HG03025 (cell line): Measurements from ENCODE around the gene ARRB2.

Source experiments
- ATAC-seq: cut with Tn5 transposase; IDR thresholded peaks from one replicate; pipeline ENCODE4 v1.9.1; 2021; ENCODE audit warnings: mild to moderate bottlenecking, moderate library complexity; ENCODE audit not compliant: unreplicated experiment, low FRiP score

The ARRB2 gene

GRCh38 chr17:4722678-4723240 lies 12.3 kb downstream of the ARRB2 start:
- no peak for ATAC-seq

DNA sequence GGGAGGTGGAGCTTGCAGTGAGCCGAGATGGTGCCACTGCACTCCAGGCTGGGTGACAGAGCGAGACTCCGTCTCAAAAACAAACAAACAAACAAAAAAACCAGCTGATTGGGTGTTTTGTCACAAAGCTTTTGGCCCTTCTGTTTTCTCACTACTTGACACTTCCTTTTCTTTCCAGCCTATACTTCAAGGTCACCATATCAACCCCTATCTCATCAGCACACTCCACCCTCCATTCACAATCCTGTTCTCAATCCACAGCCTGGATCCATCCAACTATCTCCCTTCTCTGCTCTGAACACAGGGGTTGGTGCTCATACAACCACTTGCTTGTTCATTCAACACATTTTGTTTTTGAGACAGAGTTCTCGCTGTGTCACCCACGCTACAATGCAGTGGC lies 14.2 kb downstream of the ARRB2 start:
- ATAC-seq, result no peak

DNA sequence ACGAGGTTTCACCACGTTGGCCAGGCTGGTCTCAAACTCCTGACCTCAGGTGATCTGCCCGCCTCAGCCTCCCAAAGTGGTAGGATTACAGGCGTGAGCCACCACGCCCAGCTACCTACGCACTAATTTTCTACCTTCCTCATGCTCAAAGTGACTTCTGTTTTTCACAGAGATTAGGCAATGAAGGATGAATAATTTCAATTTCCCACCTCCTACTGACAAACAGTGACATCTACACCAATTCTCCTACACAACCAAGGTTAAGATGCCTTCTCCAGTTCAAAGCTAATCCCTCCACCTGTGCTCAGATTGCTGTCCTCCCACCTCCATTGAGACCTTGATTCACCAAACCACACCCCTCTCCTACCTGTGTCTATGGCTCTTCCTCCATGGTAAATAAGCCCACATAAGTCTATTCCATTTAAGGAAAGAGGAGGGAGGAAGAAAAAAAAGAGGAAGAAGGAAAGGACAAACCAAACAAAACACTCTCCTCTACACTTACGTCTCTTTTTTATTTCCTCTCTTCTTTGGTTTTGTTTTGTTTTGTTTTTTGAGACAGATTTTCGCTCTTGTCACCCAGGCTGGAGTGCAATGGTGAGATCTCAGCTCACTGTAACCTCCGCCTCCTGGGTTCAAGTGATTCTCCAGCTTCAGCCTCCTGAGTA lies 15.3 kb downstream of the ARRB2 start:
- no peak for ATAC-seq

GRCh38 chr17:4728124-4728523 lies 17.7 kb downstream of the ARRB2 start:
- ATAC-seq, result no peak

DNA sequence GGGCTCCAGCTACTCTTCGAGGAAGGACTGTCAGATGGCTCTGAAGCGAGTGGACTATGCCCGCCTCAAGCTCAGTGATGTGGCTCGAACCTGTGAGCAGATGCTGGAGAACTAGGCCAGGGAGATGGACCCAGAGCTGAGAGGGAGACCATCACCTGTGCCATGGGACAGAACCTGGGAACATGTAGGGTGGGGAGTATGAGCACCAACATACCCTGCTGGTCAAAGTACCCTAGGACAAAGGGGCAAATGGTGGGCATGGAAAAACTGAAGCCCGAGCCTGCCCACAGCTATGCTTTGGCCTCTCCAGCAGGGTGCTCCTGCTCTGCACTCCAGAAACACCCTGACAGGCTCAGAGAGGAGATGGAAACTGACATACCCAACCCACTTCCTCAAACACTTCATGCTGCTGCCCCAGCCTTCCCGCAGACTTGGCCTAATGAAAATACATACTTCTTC lies 22.7 kb downstream of the ARRB2 start:
- no peak for ATAC-seq

- no peak for ATAC-seq
Measured at GRCh38 chr17:4734857-4735475, 24.5 kb downstream of the ARRB2 start.

DNA sequence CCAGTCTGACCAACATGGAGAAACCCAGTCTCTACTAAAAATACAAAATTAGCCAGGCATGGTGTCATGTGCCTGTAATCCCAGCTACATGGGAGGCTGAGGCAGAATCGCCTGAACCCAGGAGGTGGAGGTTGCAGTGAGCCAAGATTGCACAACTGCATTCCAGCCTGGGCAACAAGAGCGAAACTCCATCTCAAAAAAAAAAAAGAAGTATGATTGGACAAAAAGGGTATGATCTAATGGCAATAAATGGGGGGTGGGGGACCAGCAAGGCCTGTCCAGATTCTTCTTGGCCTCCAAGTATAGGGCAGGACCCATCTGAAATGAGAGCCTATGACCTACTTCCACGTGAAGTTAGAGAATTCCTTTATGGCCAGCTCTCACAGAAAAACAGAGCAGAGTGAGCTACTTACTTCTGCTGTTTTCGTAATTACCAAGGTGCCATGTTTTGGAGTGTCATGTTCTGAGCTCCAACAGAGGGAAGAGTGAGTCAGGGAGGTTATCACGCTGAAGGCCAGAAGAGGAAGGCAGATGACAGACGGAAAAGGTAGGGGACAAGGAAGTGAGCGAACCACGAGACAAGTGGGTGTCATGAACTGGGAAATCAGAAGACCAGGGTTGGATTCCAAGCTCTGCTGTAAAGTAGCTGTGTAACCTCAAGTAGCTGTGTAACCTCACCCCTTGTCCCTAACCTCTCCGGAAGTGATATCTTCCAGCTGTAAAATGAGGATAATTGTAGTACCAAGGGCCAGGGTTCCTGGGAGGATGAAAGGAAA lies 25.6 kb downstream of the ARRB2 start:
- ATAC-seq, result no peak

GRCh38 chr17:4738136-4739121 lies 28.0 kb downstream of the ARRB2 start:
- ATAC-seq, result no peak

DNA sequence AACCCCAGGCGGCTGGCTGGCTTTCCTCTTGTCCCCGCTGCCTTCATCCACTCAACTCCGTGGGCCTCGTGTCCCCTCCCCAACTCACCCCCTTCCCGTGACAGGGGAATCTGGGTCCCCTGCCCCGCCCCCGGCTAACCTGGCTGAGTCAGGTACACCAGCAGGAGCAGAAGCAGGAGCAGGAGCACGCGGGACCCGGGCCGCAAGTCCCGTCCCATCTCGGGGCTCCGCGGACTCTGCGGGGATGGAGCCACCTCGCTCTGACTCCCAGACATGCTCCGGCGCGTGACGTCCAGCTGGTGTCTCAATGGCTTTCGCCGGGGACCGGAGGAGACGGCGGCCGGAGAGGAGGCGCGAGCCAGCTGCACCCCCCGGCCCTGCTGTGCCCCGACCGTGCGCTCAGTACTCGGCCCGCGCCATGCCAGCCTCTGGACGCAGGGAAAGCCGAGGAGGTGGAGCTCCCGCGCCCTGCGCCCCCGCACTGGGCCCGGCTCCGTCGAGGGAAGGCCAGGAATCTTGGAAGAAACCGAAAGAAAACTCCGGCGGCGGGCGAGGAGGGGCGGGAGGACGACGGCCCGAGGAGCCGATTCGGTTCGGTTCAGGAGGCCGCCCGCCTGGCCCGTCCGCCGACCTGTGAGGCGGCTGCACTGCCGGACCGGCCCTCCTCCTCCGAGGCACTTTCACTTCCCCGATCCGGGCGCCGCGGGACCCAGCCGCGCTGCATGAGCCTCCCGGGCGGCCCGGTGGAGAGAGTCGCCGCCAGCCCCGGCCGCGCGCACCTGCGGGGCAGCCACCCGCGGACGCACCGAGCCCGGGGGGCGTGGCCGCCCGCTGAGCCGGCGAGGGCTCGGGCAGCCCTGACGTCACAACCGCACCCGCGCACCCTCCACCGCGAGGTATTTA lies 28.9 kb downstream of the ARRB2 start, which contains the start of the genes CXCL16 and ZMYND15:
TSS of gene CXCL16 (minus strand) at position 807 of the 903 bp plus-strand sequence. CDS start at position 218, 589 bp downstream.
TSS of gene ZMYND15 (plus strand) at position 712 of the 903 bp plus-strand sequence. CDS start 716 bp downstream, outside the sequence.
- ATAC-seq, result no peak

DNA sequence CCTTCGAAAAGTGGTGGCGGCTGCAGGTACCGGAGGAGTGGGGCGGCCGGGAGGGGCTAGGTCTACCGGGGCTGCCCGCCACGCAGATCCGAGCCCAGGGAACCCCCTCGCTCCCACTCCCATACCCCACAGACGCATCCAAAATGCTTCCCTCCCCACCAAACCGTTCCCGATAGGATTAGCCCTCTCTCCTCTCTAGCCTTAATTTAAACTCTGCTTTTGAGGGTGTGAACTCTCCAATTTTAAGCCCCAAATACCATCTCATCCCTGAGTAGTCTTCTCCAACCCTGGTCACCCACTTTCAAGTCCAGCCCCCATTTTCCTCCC lies 29.6 kb downstream of the ARRB2 start:
- no peak for ATAC-seq

DNA sequence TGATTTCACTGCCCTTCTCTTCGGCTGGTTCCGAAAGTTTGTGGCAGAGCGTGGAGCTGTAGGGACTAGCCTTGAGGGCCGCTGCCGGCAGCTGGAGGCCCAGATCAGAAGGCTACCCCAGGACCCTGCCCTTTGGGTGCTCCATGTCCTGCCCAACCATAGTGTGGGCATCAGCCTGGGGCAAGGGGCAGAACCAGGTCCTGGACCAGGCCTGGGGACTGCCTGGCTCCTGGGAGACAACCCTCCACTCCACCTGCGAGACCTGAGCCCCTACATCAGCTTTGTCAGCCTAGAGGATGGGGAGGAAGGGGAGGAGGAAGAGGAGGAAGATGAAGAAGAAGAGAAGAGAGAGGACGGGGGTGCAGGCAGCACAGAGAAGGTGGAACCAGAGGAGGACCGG lies 30.2 kb downstream of the ARRB2 start:
- no peak for ATAC-seq

DNA sequence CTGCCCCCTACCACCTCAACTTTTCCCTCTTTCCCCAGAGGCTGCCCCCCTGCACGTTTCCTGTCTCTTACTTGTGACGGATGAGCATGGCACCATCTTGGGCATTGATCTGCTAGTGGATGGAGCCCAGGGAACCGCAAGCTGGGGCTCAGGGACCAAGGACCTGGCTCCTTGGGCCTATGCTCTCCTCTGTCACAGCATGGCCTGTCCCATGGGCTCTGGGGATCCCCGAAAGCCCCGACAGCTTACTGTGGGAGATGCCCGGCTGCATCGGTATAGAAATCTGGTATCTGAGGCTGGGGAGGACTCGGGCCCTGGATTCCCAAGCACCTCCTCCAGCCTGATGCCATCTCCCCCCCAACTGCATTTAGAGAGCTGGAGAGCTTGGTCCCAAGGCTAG lies 31.1 kb downstream of the ARRB2 start:
- ATAC-seq, result no peak

- ATAC-seq, result no peak
Measured at GRCh38 chr17:4742133-4742532, 31.7 kb downstream of the ARRB2 start.

DNA sequence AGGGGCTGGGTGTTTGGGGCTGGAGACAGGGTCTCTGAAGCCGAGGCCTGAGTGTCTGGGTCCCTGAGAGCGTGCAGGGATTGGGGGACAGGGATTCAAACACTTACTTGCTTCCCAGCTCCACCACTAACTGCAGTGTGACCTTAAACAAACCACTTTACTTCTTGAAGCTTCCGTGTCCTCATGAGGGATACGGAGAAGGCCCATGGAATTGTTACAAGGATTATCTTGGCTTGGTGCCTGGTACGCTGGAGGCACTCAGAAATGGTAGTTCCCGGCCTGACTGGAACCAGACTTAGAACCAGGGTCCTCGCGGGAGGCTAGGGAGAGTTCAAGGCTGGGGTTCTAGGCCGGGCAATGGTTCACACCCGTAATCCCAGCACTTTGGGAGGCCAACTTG lies 32.2 kb downstream of the ARRB2 start:
- no peak for ATAC-seq

DNA sequence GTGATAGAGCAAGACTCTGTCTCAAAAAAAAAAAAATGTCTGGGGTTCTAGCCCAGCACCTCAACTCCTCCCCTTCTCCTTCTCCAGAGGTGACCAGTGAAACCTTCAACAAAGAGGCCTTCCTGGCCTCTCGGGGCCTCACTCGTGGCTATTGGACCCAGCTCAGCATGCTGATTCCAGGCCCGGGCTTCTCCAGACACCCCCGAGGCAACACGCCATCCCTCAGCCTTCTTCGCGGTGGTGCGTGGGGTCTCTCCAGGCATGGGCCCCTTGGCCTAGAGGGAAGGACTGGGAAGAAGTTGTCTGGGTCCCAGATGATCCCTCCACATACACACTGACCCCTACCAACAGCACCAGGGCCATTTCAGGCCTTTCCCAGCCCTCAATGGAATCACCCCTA lies 32.8 kb downstream of the ARRB2 start:
- ATAC-seq, result no peak

GRCh38 chr17:4743898-4744297 lies 33.5 kb downstream of the ARRB2 start:
- ATAC-seq, result no peak

DNA sequence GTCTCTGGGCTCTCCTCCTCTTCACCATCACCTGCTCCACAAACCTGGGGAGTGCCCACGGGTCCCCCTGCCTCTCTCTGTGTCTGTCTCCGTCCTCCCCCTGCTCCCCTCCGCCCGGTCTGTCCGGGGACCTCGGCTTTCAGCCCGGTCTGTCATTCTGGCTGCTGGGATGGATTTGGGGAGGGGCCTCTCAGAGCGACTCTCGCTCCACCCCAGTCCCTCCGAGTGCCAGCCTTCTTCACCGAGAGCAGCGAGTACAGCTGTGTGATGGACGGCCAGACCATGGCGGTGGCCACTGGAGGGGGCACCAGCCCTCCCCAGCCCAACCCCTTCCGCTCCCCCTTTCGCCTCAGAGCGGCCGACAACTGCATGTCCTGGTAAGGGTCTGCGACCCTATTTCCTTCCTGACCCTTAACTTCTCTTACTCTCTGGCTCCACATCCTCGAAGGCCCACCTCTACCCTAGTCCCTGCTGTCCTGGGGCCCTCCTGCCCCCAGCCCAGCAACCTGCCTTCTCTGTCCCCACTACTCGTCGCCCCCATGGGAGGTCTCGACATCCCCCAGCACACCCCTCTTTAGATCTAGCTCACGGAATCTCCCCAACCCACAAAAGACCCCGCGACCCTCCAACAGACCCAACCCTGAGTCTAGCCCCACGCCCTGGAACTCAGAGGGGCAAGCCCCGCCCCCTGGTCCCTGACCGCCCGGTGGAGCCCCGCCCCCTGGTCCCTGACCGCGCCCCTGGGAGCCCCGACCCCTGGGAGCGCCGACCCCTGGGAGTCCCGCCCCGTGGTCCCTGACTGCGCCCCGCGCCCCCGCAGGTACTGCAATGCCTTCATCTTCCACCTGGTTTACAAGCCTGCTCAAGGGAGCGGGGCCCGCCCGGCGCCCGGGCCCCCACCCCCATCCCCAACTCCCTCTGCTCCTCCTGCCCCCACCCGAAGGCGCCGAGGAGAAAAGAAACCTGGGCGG lies 34.9 kb downstream of the ARRB2 start:
- ATAC-seq, result no peak

GRCh38 chr17:4747847-4748246 lies 37.4 kb downstream of the ARRB2 start:
- ATAC-seq, result no peak
